Measurements from ENCODE around the gene ZNF740. TPM values are rescaled to one million over a fixed set of nuclear protein-coding genes. Genes with fewer than 3 reads are reported as not detected.
"Not testable (repeated sequence)": the region's sequence is repeated elsewhere in the genome, so short reads cannot be mapped to it uniquely, and the experiment has no call there.

ZNF740 gene
- total RNA-seq, 1 donor from 2014 or later: 39.6 TPM

- no peaks in the 10 kb centered on the region for H3K36me3 Mint-ChIP-seq (ENCODE audit: unreplicated experiment)
- peaks cover 4% of the 10 kb centered on the region for H3K27me3 Mint-ChIP-seq (ENCODE audit: unreplicated experiment)
- no peak overlapping the region for H3K27ac Mint-ChIP-seq (ENCODE audit: unreplicated experiment)
- H3K4me1 Mint-ChIP-seq (ENCODE audit: unreplicated experiment): peaks cover under 1% of the 10 kb centered on the region
- H3K4me3 Mint-ChIP-seq (ENCODE audit: unreplicated experiment): no peak overlapping the region
- no peaks in the 10 kb centered on the region for H3K9me3 Mint-ChIP-seq (ENCODE audit: unreplicated experiment)
- TF ChIP-seq CTCF (IDR thresholded peaks at IDR 0.05): no peak
- DNase-seq (ENCODE audit: extremely low spot score, unreplicated experiment): no peak
Observed at GRCh38 chr12:53200107-53200457, 19.6 kb downstream of the ZNF740 start.

GRCh38 chr12:53200458-53201176 lies 20.1 kb downstream of the ZNF740 start:
- Mint-ChIP-seq H3K27ac (ENCODE audit: unreplicated experiment) (no peak overlapping the region), H3K36me3 (ENCODE audit: unreplicated experiment) (no peaks in the 10 kb centered on the region), H3K4me1 (ENCODE audit: unreplicated experiment) (peaks cover 5% of the 10 kb centered on the region), H3K9me3 (ENCODE audit: unreplicated experiment) (no peaks in the 10 kb centered on the region), H3K4me3 (ENCODE audit: unreplicated experiment) (no peak overlapping the region), H3K27me3 (ENCODE audit: unreplicated experiment) (peaks cover 4% of the 10 kb centered on the region)
- no peak for DNase-seq (ENCODE audit: extremely low spot score, unreplicated experiment)
- no peak for TF ChIP-seq CTCF (IDR thresholded peaks at IDR 0.05)

GRCh38 chr12:53201177-53201541 lies 20.6 kb downstream of the ZNF740 start:
- no peak overlapping the region for H3K4me3 Mint-ChIP-seq (ENCODE audit: unreplicated experiment)
- H3K27ac Mint-ChIP-seq (ENCODE audit: unreplicated experiment): no peak overlapping the region
- peaks cover 11% of the 10 kb centered on the region for H3K4me1 Mint-ChIP-seq (ENCODE audit: unreplicated experiment)
- TF ChIP-seq CTCF (IDR thresholded peaks at IDR 0.05): no peak
- no peak for DNase-seq (ENCODE audit: extremely low spot score, unreplicated experiment)
- H3K27me3 Mint-ChIP-seq (ENCODE audit: unreplicated experiment): peaks cover 4% of the 10 kb centered on the region
- no peaks in the 10 kb centered on the region for H3K36me3 Mint-ChIP-seq (ENCODE audit: unreplicated experiment)
- H3K9me3 Mint-ChIP-seq (ENCODE audit: unreplicated experiment): no peaks in the 10 kb centered on the region

- Mint-ChIP-seq H3K27me3 (ENCODE audit: unreplicated experiment) (peaks cover 4% of the 10 kb centered on the region), H3K4me1 (ENCODE audit: unreplicated experiment) (peaks cover 16% of the 10 kb centered on the region), H3K9me3 (ENCODE audit: unreplicated experiment) (no peaks in the 10 kb centered on the region), H3K27ac (ENCODE audit: unreplicated experiment) (no peak overlapping the region), H3K4me3 (ENCODE audit: unreplicated experiment) (no peak overlapping the region), H3K36me3 (ENCODE audit: unreplicated experiment) (no peaks in the 10 kb centered on the region)
- DNase-seq (ENCODE audit: extremely low spot score, unreplicated experiment): no peak
- no peak for TF ChIP-seq CTCF (IDR thresholded peaks at IDR 0.05)
Observed at GRCh38 chr12:53201639-53202038, 21.1 kb downstream of the ZNF740 start.

- H3K9me3 Mint-ChIP-seq (ENCODE audit: unreplicated experiment); H3K36me3 Mint-ChIP-seq (ENCODE audit: unreplicated experiment); H3K27ac Mint-ChIP-seq (ENCODE audit: unreplicated experiment); DNase-seq (ENCODE audit: extremely low spot score, unreplicated experiment); H3K27me3 Mint-ChIP-seq (ENCODE audit: unreplicated experiment); H3K4me3 Mint-ChIP-seq (ENCODE audit: unreplicated experiment): not testable (repeated sequence)
- peaks cover 17% of the 10 kb centered on the region for H3K4me1 Mint-ChIP-seq (ENCODE audit: unreplicated experiment)
Observed at GRCh38 chr12:53202316-53202715, 21.8 kb downstream of the ZNF740 start.
